Erythroblast (primary cell): ENCODE data around the gene STK17A.

ENCODE experiments used
- GATA1 ChIP-seq: IDR thresholded peaks from 2 replicates; pipeline ENCODE4 v1.6.1; 2011; ENCODE audit warnings: low read depth, mild to moderate bottlenecking, control low read depth, low read length, moderate library complexity
- POLR2A ChIP-seq: IDR thresholded peaks from 2 replicates; pipeline ENCODE4 v1.6.1; 2011; ENCODE audit warnings: mild to moderate bottlenecking, low read length

GRCh38 chr7:43666938-43667337 is 84.0 kb downstream of the STK17A start:
- TF ChIP-seq POLR2A = no peak
- no peak for TF ChIP-seq GATA1
